Naive B cell (primary cell): ENCODE data around the gene CADPS. TPM values are rescaled to one million over a fixed set of nuclear protein-coding genes. Genes with fewer than 3 reads are reported as not detected.

Source experiments
- ATAC-seq, 2 donors: fragments of 150-1000 bp; cut with Tn5 transposase; 2 replicates each; pipeline ENCODE4 v1.10.0; 2021; ENCODE audit warnings: low read depth in 2 of 2, mild to moderate bottlenecking in 2 of 2, moderate library complexity in 2 of 2
- DNase-seq: peaks from one replicate; pipeline ENCODE4 v3.0.0; 2022
- H3K27ac Mint-ChIP-seq, 6 donors: one replicate each; pipeline ENCODE4 v1.8.0; 2020 to 2022; ENCODE audit warnings: mild to moderate bottlenecking in 6 of 6, mixed read lengths in 6 of 6, moderate library complexity in 5 of 6, inconsistent platforms in 2 of 6
- H3K27me3 Mint-ChIP-seq, 3 donors: one replicate each; pipeline ENCODE4 v1.8.0; 2021 to 2022; ENCODE audit warnings: mixed read lengths in 3 of 3, mild to moderate bottlenecking in 1 of 3
- H3K36me3 Mint-ChIP-seq, 2 donors: one replicate each; pipeline ENCODE4 v1.8.0; 2020 to 2022; ENCODE audit warnings: mixed read lengths in 2 of 2, inconsistent platforms in 1 of 2, mild to moderate bottlenecking in 1 of 2
- H3K4me1 Mint-ChIP-seq, 3 donors: one replicate each; pipeline ENCODE4 v1.8.0; 2020 to 2022; ENCODE audit warnings: mixed read lengths in 3 of 3, inconsistent platforms in 1 of 3, mild to moderate bottlenecking in 1 of 3, moderate library complexity in 1 of 3
- H3K4me3 Mint-ChIP-seq, 8 donors: one replicate each; pipeline ENCODE4 v1.8.0; 2020 to 2022; ENCODE audit warnings: mild to moderate bottlenecking in 8 of 8, mixed read lengths in 8 of 8, moderate library complexity in 8 of 8, inconsistent platforms in 2 of 8
- H3K9me3 Mint-ChIP-seq, 7 donors: one replicate each; pipeline ENCODE4 v1.8.0; 2020 to 2022; ENCODE audit warnings: mixed read lengths in 7 of 7, mild to moderate bottlenecking in 5 of 7, inconsistent platforms in 2 of 7, moderate library complexity in 1 of 7
- polyA plus RNA-seq, 6 donors: library from polyadenylated mRNA; unstranded; fragments of 300-500 nt; fragmentation: Illumina TruSeq; gene quantifications; one replicate each; pipeline ENCODE4 v1.2.3, GENCODE V29; 2021; ENCODE audit warnings: low read depth in 6 of 6

The CADPS gene
- polyA plus RNA-seq, 6 donors from 2014 or later, result not detected

DNA sequence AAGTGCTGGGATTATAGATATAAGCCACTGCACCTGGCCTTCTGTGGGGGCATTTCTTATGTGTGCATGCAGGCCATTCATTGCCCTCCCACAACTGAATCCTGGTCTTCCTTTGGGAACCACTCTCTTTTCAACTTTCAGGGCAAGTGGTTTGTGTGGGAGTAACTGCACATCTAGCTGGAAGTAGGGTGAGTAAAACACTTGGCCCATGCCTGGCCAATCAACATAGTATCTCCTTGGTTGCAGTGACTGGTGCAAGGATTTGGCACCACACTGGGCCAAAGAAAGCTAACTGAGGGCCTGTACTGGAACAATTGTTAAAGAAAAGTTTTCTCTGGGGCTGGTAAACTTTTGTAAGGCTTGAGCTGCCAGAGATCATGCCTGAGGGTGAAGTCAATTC lies 312.6 kb downstream of the CADPS start:
- Mint-ChIP-seq H3K27me3 (peaks cover 0 to 6% (median 0%) of the 10 kb centered on the region in 3 donors), H3K27ac (no peak overlapping the region), H3K4me1 (no peaks in the 10 kb centered on the region), H3K9me3 (peaks cover 0 to 3% (median 0%) of the 10 kb centered on the region in 7 donors), H3K4me3 (no peak overlapping the region), H3K36me3 (no peaks in the 10 kb centered on the region)
- DNase-seq, result no peak
- no peak for ATAC-seq

DNA sequence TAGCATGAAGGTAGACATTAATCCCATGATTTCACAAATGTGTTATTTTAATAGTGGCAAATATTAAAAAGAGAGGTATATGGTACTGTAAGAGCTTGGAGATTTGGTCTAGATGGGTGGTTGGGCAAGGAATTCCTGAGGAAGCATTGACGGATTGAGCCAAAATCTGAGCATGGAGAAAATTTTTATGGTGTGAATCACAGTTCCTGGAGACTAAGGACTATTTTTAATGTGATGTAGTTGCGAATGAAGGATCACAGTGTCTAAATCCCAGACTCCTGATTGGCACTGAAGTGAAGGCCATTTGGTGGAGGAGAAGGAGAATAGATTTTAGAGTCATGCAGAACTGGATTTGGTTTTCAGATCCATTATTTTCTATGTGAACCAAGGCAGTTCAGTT lies 313.2 kb downstream of the CADPS start:
- H3K4me3 Mint-ChIP-seq, result no peak overlapping the region
- DNase-seq, result no peak
- peaks cover 0 to 6% (median 0%) of the 10 kb centered on the region in 3 donors for H3K27me3 Mint-ChIP-seq
- no peak for ATAC-seq
- peaks cover 0 to 3% (median 0%) of the 10 kb centered on the region in 7 donors for H3K9me3 Mint-ChIP-seq
- H3K36me3 Mint-ChIP-seq, result no peaks in the 10 kb centered on the region
- peak overlapping the region in 1 of 6 donors; percentile 86 for H3K27ac Mint-ChIP-seq
- no peaks in the 10 kb centered on the region for H3K4me1 Mint-ChIP-seq

DNA sequence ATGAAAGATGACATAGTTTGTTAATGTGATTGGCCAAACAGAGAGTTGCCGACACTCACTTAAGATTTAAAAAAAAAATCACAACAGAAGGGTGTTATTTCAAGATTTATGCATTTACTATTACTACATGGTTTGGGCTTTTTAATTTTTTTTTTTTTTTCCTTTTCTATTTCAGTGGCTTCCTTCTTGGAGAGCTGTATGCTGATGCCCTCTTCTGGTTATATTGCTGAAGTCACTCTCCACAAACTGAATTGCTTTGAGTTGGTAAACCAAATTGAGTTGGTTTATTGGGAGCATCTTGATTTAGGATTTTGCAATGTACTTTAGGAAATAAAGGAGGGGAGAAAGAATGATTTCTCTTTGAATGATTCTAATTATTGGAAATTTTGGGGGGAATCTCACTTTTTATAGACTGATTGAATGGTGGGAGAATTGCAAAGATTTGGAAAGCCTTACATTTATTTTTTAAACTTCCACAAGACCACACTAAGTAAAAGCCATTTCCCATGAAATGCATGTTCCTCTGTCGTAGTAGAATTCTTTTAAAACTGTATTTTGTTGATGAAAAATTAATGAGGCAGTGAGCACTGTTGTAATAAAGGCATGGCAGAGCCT lies 315.3 kb downstream of the CADPS start:
- H3K4me1 Mint-ChIP-seq, result no peaks in the 10 kb centered on the region
- H3K9me3 Mint-ChIP-seq, result peaks cover 0 to 3% (median 0%) of the 10 kb centered on the region in 7 donors
- H3K27ac Mint-ChIP-seq, result no peak overlapping the region
- no peak overlapping the region for H3K4me3 Mint-ChIP-seq
- H3K27me3 Mint-ChIP-seq, result peaks cover 0 to 6% (median 0%) of the 10 kb centered on the region in 3 donors
- ATAC-seq, result no peak
- H3K36me3 Mint-ChIP-seq, result no peaks in the 10 kb centered on the region
- no peak for DNase-seq

DNA sequence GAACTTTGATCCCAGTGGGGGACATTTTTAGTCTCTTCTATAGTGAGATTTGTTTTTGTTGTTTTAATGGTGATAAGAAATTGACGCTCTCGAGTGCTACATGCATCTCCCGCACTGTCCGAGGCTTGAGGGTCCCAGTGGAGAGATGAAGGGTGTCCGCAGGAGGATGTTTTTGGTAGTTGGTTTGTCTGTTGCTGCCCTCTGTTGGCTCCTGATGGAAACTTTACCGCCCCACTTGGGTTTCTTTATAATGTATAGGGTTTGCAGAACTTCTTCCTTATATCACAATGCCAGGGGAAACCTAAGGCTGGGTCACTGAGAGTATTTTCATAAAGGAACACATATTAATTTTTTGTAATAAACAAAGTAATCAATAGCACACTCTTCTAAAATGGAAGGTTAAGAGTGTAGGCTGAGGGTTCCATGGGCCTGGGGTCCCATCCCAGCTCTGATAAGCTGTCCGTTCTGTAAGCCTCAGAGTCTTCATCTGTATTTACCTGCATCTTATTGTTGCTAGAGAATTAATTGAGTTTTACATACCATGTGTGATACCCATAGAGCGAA lies 316.6 kb downstream of the CADPS start:
- Mint-ChIP-seq H3K27me3 (peaks cover 0 to 6% (median 0%) of the 10 kb centered on the region in 3 donors), H3K4me1 (no peaks in the 10 kb centered on the region), H3K4me3 (no peak overlapping the region), H3K36me3 (no peaks in the 10 kb centered on the region), H3K27ac (no peak overlapping the region), H3K9me3 (peaks cover 0 to 3% (median under 1%) of the 10 kb centered on the region in 7 donors)
- DNase-seq (no peak), ATAC-seq (no peak)

DNA sequence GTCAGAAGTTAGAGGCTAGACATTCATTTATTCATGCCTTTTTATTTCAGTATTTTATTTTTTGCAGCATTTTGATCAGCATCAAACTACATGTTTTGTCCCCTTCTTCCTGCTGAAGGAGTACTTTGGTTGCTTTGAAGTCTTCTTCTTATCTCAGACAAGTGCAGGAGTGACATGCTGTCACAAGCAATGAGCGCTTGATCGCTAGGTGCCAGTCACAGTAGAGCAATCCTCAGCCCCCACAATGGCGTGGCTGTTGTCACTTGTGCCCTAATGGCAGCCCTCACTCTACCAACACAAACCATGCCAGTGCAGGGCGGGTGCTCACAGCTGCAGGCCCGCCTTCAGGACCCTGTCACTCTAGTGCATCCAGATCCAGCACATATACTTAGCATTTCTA lies 317.2 kb downstream of the CADPS start:
- DNase-seq, result no peak
- no peaks in the 10 kb centered on the region for H3K4me1 Mint-ChIP-seq
- H3K27ac Mint-ChIP-seq, result peak overlapping the region in 1 of 6 donors; percentile 37
- no peak for ATAC-seq
- H3K9me3 Mint-ChIP-seq, result peaks cover 0 to 4% (median 2%) of the 10 kb centered on the region in 7 donors
- peaks cover 0 to 6% (median 0%) of the 10 kb centered on the region in 3 donors for H3K27me3 Mint-ChIP-seq
- no peaks in the 10 kb centered on the region for H3K36me3 Mint-ChIP-seq
- H3K4me3 Mint-ChIP-seq, result no peak overlapping the region

DNA sequence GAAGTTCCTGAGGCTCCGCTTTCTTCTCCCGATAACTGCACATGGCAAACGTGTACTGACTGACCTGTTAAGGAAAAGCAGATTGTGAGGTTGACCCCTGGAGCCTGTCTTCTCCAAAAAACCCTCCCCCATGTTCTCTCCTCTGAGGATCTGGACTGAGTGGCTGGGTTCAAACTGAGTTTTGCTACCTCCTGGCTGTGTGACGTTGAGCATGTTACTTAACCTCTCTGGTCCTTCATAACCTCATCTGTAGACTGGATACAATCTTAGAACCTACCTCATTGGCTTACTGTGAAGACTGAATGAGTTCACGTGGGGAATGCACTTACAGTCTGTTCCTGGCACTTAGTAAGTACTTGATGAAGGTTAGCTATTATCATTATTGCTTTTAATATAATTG lies 317.8 kb downstream of the CADPS start:
- no peak overlapping the region for H3K4me3 Mint-ChIP-seq
- H3K36me3 Mint-ChIP-seq, result no peaks in the 10 kb centered on the region
- DNase-seq (no peak), ATAC-seq (no peak)
- H3K27me3 Mint-ChIP-seq, result peaks cover 0 to 6% (median 0%) of the 10 kb centered on the region in 3 donors
- H3K9me3 Mint-ChIP-seq, result peaks cover 0 to 4% (median 2%) of the 10 kb centered on the region in 7 donors
- no peaks in the 10 kb centered on the region for H3K4me1 Mint-ChIP-seq
- no peak overlapping the region for H3K27ac Mint-ChIP-seq

DNA sequence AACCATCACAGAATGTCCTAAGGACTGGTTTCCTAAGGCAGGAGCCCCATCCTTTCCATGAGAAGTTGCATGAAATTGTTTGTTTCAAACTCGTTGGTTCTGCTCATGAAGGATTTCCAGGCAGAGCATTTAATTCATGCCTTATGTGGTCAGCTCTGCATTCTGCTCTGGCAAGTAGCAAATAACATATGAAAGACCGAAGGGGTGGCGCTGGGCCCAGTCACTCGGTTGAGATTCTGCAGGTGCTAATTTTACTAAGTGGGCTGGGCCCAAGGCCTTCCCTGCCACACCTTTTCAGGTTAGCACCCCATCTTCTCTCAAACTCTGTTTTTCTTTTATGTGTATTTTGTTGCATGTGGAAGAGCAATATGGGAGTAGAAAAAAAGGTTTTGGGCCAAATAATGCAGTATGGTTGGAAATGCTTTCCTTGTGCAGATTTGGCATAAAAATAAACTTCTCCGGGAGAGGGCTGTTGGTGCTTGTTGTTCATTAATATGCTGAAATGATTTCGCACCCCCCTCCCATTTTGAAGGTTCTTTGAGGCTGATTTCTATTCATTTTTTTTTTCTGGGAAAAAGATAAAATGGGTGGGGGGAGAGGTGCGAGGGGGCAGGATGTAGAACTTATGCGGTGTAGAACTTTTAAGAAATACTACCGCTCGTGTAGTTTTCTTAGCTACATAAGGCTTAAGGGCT lies 318.9 kb downstream of the CADPS start:
- Mint-ChIP-seq H3K4me1 (no peaks in the 10 kb centered on the region), H3K4me3 (no peak overlapping the region), H3K9me3 (peaks cover 0 to 11% (median 2%) of the 10 kb centered on the region in 7 donors), H3K27ac (no peak overlapping the region), H3K27me3 (peaks cover 6 to 7% (median 6%) of the 10 kb centered on the region in 3 donors), H3K36me3 (no peaks in the 10 kb centered on the region)
- ATAC-seq, result no peak
- DNase-seq, result no peak

DNA sequence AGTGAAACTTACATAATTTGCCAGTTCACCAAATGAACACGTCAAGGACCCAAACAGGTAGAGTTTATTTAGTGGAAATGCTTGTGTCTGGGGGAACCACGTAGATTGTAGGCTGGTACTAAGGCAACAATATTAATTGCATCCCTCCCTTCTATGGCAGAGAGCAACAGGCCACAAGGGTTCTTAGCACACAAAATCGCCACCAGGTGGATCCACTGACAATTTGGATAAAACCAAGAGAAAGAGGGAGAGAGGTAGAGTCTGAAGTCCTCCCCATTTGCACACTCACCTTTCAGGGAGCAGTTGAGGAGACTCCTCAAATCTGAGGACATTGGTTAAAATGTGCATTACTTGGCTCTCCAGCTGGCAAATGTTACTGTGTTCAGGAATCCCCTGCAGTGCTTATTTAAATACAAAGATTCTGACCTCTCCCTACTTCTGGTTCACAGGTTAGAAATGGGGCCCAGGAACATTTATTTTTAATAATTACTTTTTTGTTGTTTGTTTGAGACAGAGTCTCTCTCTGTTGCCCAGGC lies 320.9 kb downstream of the CADPS start:
- Mint-ChIP-seq H3K27me3 (peaks cover 6 to 17% (median 17%) of the 10 kb centered on the region in 3 donors), H3K4me1 (no peaks in the 10 kb centered on the region), H3K4me3 (no peak overlapping the region), H3K27ac (no peak overlapping the region), H3K9me3 (peaks cover 0 to 14% (median 2%) of the 10 kb centered on the region in 7 donors), H3K36me3 (no peaks in the 10 kb centered on the region)
- DNase-seq (no peak), ATAC-seq (no peak)

DNA sequence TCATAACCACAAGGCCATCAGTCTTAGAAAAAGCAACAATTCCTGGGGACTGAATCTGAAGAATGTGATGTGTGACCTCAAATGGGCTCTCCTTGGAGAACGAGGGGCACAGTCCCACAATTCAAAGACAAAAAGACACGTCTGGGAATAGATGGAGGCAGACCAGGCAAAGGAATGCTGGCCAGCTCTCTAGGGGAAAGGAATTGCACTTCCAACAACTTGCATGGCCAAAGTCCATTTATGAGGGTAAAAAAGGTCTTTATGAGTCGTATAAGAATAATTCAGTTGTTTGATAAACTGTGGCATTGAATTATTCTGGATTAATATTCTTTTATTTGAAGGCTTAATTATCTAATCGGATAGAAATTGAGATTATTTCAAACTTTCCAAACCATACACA lies 321.4 kb downstream of the CADPS start:
- Mint-ChIP-seq H3K27me3 (peaks cover 6 to 17% (median 17%) of the 10 kb centered on the region in 3 donors), H3K27ac (no peak overlapping the region), H3K4me3 (no peak overlapping the region), H3K4me1 (no peaks in the 10 kb centered on the region), H3K36me3 (no peaks in the 10 kb centered on the region), H3K9me3 (peaks cover 0 to 14% (median 4%) of the 10 kb centered on the region in 7 donors)
- DNase-seq (no peak), ATAC-seq (no peak)

DNA sequence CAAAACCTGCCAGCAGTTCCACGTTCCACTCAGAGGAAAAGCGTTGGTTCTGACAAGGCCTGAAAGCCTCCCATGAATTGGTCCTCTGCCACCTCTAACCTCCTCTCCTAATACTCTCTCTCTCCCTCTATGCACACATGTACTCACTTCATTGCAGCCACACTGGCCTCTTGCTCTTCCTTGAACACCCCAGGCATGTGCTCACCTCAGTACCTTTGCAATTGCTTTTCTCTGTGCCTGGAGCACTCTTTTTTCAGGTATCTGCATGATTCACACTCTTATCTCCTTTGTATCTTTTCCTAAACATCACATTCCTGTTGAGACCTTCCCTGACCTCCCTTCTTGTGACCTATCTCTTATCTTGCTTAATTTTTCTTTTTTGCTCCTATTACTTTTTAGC lies 323.7 kb downstream of the CADPS start:
- H3K4me3 Mint-ChIP-seq, result no peak overlapping the region
- H3K9me3 Mint-ChIP-seq, result peaks cover 0 to 14% (median 4%) of the 10 kb centered on the region in 7 donors
- ATAC-seq, result no peak
- H3K27me3 Mint-ChIP-seq, result peaks cover 0 to 17% (median 17%) of the 10 kb centered on the region in 3 donors
- no peaks in the 10 kb centered on the region for H3K4me1 Mint-ChIP-seq
- H3K36me3 Mint-ChIP-seq, result no peaks in the 10 kb centered on the region
- no peak overlapping the region for H3K27ac Mint-ChIP-seq
- no peak for DNase-seq

DNA sequence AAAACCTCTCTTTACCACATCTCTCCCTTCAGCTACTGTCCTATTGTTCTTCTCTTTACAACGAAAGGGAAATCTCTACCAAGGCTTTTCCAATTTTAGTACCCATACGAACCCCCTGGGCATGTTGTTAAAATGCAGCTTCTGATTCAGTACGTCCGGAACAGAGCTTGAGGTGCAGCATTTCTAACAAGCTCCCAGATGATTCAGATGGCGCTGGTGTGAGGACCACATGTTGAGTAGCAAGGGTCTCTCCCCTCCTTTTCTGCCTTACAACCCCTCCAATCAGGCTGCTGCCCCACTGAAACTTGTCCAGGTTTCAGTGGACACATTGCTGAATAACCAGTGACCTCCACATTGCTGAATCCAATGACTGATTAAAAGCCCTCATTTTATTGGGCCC lies 324.8 kb downstream of the CADPS start:
- H3K9me3 Mint-ChIP-seq, result peaks cover 0 to 14% (median 4%) of the 10 kb centered on the region in 7 donors
- H3K27ac Mint-ChIP-seq, result no peak overlapping the region
- no peak for ATAC-seq
- no peaks in the 10 kb centered on the region for H3K36me3 Mint-ChIP-seq
- no peak overlapping the region for H3K4me3 Mint-ChIP-seq
- H3K27me3 Mint-ChIP-seq, result peaks cover 0 to 17% (median 17%) of the 10 kb centered on the region in 3 donors
- no peaks in the 10 kb centered on the region for H3K4me1 Mint-ChIP-seq
- no peak for DNase-seq

DNA sequence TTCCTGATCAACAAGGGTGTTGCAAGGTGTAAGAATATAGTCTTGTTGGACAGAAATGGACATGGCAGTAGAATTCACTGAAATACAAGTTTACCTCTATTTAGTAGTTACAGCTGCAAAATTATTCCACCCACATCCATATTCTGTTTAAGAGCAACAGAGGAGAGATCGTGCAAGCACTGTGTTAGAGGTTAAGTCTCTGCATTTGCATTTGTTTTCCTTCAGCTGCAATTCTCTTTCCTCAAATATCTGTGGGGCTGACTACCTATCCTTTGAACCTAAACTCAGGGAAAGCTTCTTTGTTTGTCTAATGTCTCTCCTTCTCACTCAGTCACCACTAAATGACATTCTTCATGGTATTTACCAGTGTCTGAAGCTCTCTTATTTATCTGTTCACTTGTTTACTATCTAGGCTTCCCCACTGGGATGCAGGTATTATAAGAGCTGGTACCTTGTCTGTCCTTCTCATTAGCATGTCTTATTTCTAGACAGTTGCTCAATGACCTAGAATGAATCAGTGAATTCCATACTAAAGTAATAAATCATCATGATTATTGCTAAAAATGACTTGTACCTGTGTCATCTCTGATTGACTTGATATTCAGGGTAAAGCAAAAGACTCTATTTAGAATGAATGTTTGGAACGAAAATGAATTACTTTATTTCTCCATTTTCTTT lies 326.5 kb downstream of the CADPS start:
- no peaks in the 10 kb centered on the region for H3K4me1 Mint-ChIP-seq

DNA sequence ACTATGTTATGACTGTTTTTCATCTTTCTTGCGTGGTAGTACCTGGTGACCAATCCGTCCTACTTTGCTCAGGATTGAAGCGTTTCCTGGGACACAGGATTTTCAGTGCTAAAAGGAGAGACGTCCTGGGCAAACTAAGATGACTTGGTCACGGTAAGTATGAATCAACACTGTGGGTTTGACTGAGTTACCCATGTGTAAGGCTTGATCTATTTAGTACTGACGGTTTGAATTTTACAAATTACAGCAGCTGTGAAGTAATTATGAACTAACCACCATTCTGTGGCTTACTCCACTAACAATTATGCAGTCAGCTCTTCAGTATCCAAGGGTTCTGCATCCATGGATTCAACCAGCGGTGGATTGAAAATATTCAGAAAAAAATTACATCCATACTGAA lies 328.9 kb downstream of the CADPS start:
- H3K4me3 Mint-ChIP-seq, result no peak overlapping the region
- no peaks in the 10 kb centered on the region for H3K36me3 Mint-ChIP-seq
- ATAC-seq (no peak), DNase-seq (no peak)
- peaks cover 0 to 14% (median 2%) of the 10 kb centered on the region in 7 donors for H3K9me3 Mint-ChIP-seq
- H3K27me3 Mint-ChIP-seq, result peaks cover 0 to 17% (median 10%) of the 10 kb centered on the region in 3 donors
- no peaks in the 10 kb centered on the region for H3K4me1 Mint-ChIP-seq
- H3K27ac Mint-ChIP-seq, result no peak overlapping the region

More for the DNA sequence above, 326.5 kb downstream of the CADPS start:
- no peak overlapping the region for H3K27ac Mint-ChIP-seq
- peaks cover 0 to 15% (median 4%) of the 10 kb centered on the region in 7 donors for H3K9me3 Mint-ChIP-seq
- no peaks in the 10 kb centered on the region for H3K36me3 Mint-ChIP-seq
- ATAC-seq, result no peak
- DNase-seq, result no peak
- H3K4me3 Mint-ChIP-seq, result no peak overlapping the region
- H3K27me3 Mint-ChIP-seq, result peaks cover 0 to 21% (median 17%) of the 10 kb centered on the region in 3 donors
